Adrenal gland (tissue), 12 donors: Measurements from ENCODE around the gene TRIM72. TPM values are rescaled to one million over a fixed set of nuclear protein-coding genes. Genes with fewer than 3 reads are reported as not detected.

ENCODE experiments used
- DNase-seq, 7 donors: peaks; one replicate each; pipeline ENCODE4 v3.0.0-alpha.2; 2019 to 2020
- H3K27ac ChIP-seq, 5 donors: fragments of 200-600 bp; sonication (generic) in 4 of 5; 1 replicate in 3 of 5; 2 replicates in 2 of 5; pipeline versions ENCODE4 v1.5.1 to v1.8.0; 2016 to 2020; ENCODE audit warnings: mild to moderate bottlenecking in 1 of 5
- H3K27me3 ChIP-seq: fragments of 200-600 bp; 2 replicates; pipeline ENCODE4 v1.8.0; 2021
- H3K36me3 ChIP-seq, 2 donors: fragments of 200-600 bp; replicated peaks in 1 of 2; 1 replicate in 1 of 2; 2 replicates in 1 of 2; pipeline versions ENCODE4 v1.5.1 to v1.8.0; 2018 to 2022
- H3K4me1 ChIP-seq, 2 donors: fragments of 200-600 bp; replicated peaks in 1 of 2; 1 replicate in 1 of 2; 2 replicates in 1 of 2; pipeline versions ENCODE4 v1.5.1 to v1.8.0; 2018 to 2021
- H3K4me3 ChIP-seq, 4 donors: fragments of 200-600 bp; sonication (generic) in 3 of 4; one replicate each; pipeline ENCODE4 v1.5.1; 2016 to 2018
- H3K9me3 ChIP-seq, 3 donors: fragments of 200-600 bp; sonication (generic) in 1 of 3; replicated peaks in 1 of 3; 1 replicate in 2 of 3; 2 replicates in 1 of 3; pipeline versions ENCODE4 v1.5.1 to v1.8.0; 2016 to 2021
- POLR2A ChIP-seq, 2 donors: fragments of 450-650 bp; IDR thresholded peaks; one replicate each; pipeline ENCODE4 v1.6.1; 2017; ENCODE audit warnings: antibody characterized with exemption in 2 of 2, mild to moderate bottlenecking in 2 of 2, moderate library complexity in 1 of 2
- WGBS, 4 donors: extraction: QIAGEN DNeasy Blood & Tissue Kit in 2 of 4; methylation state at CpG; one replicate each; pipeline versions ENCODE4 v1.1.5 to v1.1.7; 2013 to 2017; 5-methylcytosine and 5-hydroxymethylcytosine counted together
- intact Hi-C, 2 donors: fragments of 100-400 bp; cut with DNase I; formaldehyde crosslinking; loops; one replicate each; pipeline versions ENCODE4 v1.14.1 to v1.15.0; 2022 to 2023
- polyA plus RNA-seq, 3 donors: library from polyadenylated mRNA; stranded (reverse); fragments of 200-250 nt in 2 of 3; fragments of 350-450 nt in 1 of 3; fragmentation: Illumina TruSeq in 1 of 3; extraction: RNeasy Lipid Tissue Mini Kit (QIAGEN cat#74804) in 1 of 3; gene quantifications; one replicate each; pipeline ENCODE4 v1.2.3, GENCODE V29; 2013 to 2014
- total RNA-seq, 9 donors: library from RNA; depleted of rRNA in 4 of 9; stranded (reverse); fragments of >200 nt in 4 of 9; fragments of 120-200 nt in 1 of 9; fragmentation: NEBNext Ultra II Directional in 1 of 9; extraction: Animal tissue kit (Norgen Biotek cat#: 25700) in 1 of 9; gene quantifications; one replicate each; pipeline versions ENCODE4 v1.1.0 to v1.2.4, GENCODE V29; 2013 to 2023
- TF ChIP-seq, protein P1 (sequence below), 6 experiments: fragments of 450-650 bp in 4 of 6; fragments of 200-600 bp in 2 of 6; sonication (generic) in 1 of 6; IDR thresholded peaks; 1 replicate in 5 of 6; 2 replicates in 1 of 6; pipeline versions ENCODE4 v1.5.1 to v1.8.0; 2016 to 2021; ENCODE audit warnings: antibody characterized with exemption in 6 of 6, mild to moderate bottlenecking in 2 of 6, moderate library complexity in 1 of 6
- donor health status: healthy with polysubstance abuse.
- donor health status: Bipolar disorder and iron deficiency.
- donor health status: DM: yes; HTN: yes; CAD: no.
- donor health status: DM: no; HTN: no; CAD: no.
- donor health status: DM: no; HTN: no; CAD: no.
- donor health status: DM: yes; HTN: yes; CAD: no.

The TRIM72 gene
- total and polyA plus RNA-seq, 12 donors = 0.03 to 0.24 (median 0.06) TPM; not detected in 7

- no peaks in the 10 kb centered on the region for H3K36me3 ChIP-seq
- no peaks in the 10 kb centered on the region for H3K9me3 ChIP-seq
- 90 to 92% (median 90%) methylated on average over 8 to 9 of the region's 9 CpGs for WGBS, 4 donors
- H3K27ac ChIP-seq = no peak overlapping the region
- no peak for DNase-seq
- intact Hi-C loops = loop anchor here in 1 of 2 donors (10.0 kb wide), 2 partner anchors 220 to 240 kb away; partner anchors contain the start of genes HSD3B7 and ZNF843
- TF ChIP-seq, protein P1, sequence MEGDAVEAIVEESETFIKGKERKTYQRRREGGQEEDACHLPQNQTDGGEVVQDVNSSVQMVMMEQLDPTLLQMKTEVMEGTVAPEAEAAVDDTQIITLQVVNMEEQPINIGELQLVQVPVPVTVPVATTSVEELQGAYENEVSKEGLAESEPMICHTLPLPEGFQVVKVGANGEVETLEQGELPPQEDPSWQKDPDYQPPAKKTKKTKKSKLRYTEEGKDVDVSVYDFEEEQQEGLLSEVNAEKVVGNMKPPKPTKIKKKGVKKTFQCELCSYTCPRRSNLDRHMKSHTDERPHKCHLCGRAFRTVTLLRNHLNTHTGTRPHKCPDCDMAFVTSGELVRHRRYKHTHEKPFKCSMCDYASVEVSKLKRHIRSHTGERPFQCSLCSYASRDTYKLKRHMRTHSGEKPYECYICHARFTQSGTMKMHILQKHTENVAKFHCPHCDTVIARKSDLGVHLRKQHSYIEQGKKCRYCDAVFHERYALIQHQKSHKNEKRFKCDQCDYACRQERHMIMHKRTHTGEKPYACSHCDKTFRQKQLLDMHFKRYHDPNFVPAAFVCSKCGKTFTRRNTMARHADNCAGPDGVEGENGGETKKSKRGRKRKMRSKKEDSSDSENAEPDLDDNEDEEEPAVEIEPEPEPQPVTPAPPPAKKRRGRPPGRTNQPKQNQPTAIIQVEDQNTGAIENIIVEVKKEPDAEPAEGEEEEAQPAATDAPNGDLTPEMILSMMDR (IDR thresholded peaks at IDR 0.05) = no peak
- no peak for TF ChIP-seq POLR2A (IDR thresholded peaks at IDR 0.05)
- peaks cover 0 to 19% of the 10 kb centered on the region in 2 donors for H3K4me1 ChIP-seq
- H3K27me3 ChIP-seq = no peaks in the 10 kb centered on the region
- H3K4me3 ChIP-seq = no peak overlapping the region
Observed at GRCh38 chr16:31204871-31205666, 8.8 kb upstream of the TRIM72 start.

DNA sequence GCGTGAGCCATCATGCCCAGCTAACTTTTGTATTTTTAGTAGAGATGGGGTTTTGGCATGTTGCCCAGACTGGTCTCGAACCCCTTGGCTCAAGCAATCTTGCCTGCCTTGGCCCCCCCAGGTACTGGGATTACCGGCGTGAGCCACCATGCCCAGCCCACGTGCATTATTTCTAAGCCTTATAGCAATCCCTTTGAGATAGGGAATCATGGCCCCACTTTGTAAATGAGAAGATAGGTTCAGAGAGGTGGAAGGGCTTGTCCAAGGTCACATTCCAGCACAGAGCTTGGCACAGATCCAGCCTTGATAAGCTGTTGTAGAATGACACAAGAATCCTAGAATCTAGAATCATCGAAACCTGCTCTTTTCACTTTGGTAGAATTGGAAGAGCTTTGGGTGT lies 7.1 kb upstream of the TRIM72 start:
- 23 to 45% (median 30%) methylated on average over 6 of the region's 6 CpGs for WGBS, 4 donors
- no peaks in the 10 kb centered on the region for H3K36me3 ChIP-seq
- H3K4me3 ChIP-seq = no peak overlapping the region
- TF ChIP-seq POLR2A (IDR thresholded peaks at IDR 0.05) = no peak
- TF ChIP-seq, protein P1 (IDR thresholded peaks at IDR 0.05) = no peak
- H3K27ac ChIP-seq = no peak overlapping the region
- no peaks in the 10 kb centered on the region for H3K9me3 ChIP-seq
- peak in 6 of 7 donors; percentile 57 to 87 (median 78) for DNase-seq
- intact Hi-C loops = loop anchor here in 1 of 2 donors (10.0 kb wide), 2 partner anchors 222 to 238 kb away; partner anchors contain the start of genes HSD3B7 and ZNF843
- no peaks in the 10 kb centered on the region for H3K27me3 ChIP-seq
- peaks cover 0 to 14% of the 10 kb centered on the region in 2 donors for H3K4me1 ChIP-seq

- WGBS, 4 donors = 94 to 100% (median 98%) methylated on average over 1 of the region's 1 CpG
- Histone ChIP-seq H3K36me3 (no peaks in the 10 kb centered on the region), H3K27me3 (peaks cover 14% of the 10 kb centered on the region), H3K27ac (no peak overlapping the region), H3K4me1 (peaks cover 16 to 21% of the 10 kb centered on the region in 2 donors), H3K4me3 (no peak overlapping the region), H3K9me3 (no peaks in the 10 kb centered on the region)
- TF ChIP-seq, protein P1 (IDR thresholded peaks at IDR 0.05) = no peak
- no peak for TF ChIP-seq POLR2A (IDR thresholded peaks at IDR 0.05)
- intact Hi-C loops = no loop called here
- no peak for DNase-seq
Observed at GRCh38 chr16:31213342-31213741, 577 bp upstream of the TRIM72 start.

DNA sequence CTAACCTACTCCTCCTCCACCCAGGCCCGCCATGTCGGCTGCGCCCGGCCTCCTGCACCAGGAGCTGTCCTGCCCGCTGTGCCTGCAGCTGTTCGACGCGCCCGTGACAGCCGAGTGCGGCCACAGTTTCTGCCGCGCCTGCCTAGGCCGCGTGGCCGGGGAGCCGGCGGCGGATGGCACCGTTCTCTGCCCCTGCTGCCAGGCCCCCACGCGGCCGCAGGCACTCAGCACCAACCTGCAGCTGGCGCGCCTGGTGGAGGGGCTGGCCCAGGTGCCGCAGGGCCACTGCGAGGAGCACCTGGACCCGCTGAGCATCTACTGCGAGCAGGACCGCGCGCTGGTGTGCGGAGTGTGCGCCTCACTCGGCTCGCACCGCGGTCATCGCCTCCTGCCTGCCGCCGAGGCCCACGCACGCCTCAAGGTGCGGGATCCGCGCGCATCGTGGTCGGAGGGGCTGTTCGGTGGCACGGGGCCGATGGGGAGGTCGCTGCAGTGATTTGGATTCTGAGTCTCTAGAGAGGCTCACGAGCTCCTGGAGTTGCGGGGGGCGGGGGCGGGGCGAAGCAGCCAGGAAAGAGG lies 878 bp downstream of the TRIM72 start:
- WGBS, 4 donors = 15 to 35% (median 16%) methylated on average over 13 to 58 of the region's 58 CpGs; no CpG with 5 or more reads in 1 of the 4 donors
- peaks cover 22% of the 10 kb centered on the region for H3K27me3 ChIP-seq
- no peak overlapping the region for H3K27ac ChIP-seq
- TF ChIP-seq, protein P1 (IDR thresholded peaks at IDR 0.05) = no peak
- TF ChIP-seq POLR2A (IDR thresholded peaks at IDR 0.05) = no peak
- H3K36me3 ChIP-seq = no peaks in the 10 kb centered on the region
- intact Hi-C loops = no loop called here
- peak overlapping the region in 2 of 4 donors; percentile 51 to 62 for H3K4me3 ChIP-seq
- no peaks in the 10 kb centered on the region for H3K9me3 ChIP-seq
- peaks cover 16 to 21% of the 10 kb centered on the region in 2 donors for H3K4me1 ChIP-seq
- no peak for DNase-seq
